Renal cortex interstitium (tissue), 11 donors: ENCODE results near the gene ADO. TPM values are rescaled to one million over a fixed set of nuclear protein-coding genes. Genes with fewer than 3 reads are reported as not detected.

Experiments used
- DNase-seq, 11 donors: peaks; one replicate each; pipeline ENCODE4 v3.0.0-alpha.2; 2013; ENCODE audit warnings: low read depth in 9 of 11, low spot score in 4 of 11; ENCODE audit errors: extremely low read depth in 1 of 11
- polyA plus RNA-seq, 3 donors: library from polyadenylated mRNA; unstranded; fragments of 120-200 nt; gene quantifications; one replicate each; pipeline ENCODE4 v1.2.1, GENCODE V29; 2013; ENCODE audit not compliant: insufficient read length in 3 of 3

ADO gene
- polyA plus RNA-seq, 3 donors, result 29.8 to 37.1 (median 35.7) TPM

GRCh38 chr10:62812672-62813439, 8.3 kb downstream of the ADO start:
- DNase-seq, result no peak

GRCh38 chr10:62813453-62813852, 8.9 kb downstream of the ADO start:
- no peak for DNase-seq

- no peak for DNase-seq
These were observed 9.5 kb downstream of the ADO start for GRCh38 chr10:62813981-62814380.

GRCh38 chr10:62814756-62815380, 10.3 kb downstream of the ADO start:
- DNase-seq, result peak in 4 of 11 donors; percentile 13 to 20 (median 16)

- DNase-seq, result peak in 3 of 11 donors; percentile 10 to 27 (median 23)
These were observed 11.0 kb downstream of the ADO start for GRCh38 chr10:62815381-62816075.

- no peak for DNase-seq
These were observed 11.5 kb downstream of the ADO start for GRCh38 chr10:62816076-62816330.

- peak; percentile 83 to 94 (median 93) for DNase-seq
These were observed 12.0 kb downstream of the ADO start, which contains the start of gene EGR2 for GRCh38 chr10:62816331-62817120. TSS of gene EGR2 (minus strand) at chr10:62816366. CDS start at chr10:62816029, 337 bp downstream.

GRCh38 chr10:62817121-62817765, 12.7 kb downstream of the ADO start:
- peak in 4 of 11 donors; percentile 10 to 28 (median 22) for DNase-seq

GRCh38 chr10:62817766-62818425, 13.4 kb downstream of the ADO start:
- peak in 6 of 11 donors; percentile 65 to 77 (median 74) for DNase-seq

GRCh38 chr10:62818426-62819011, 14.0 kb downstream of the ADO start:
- DNase-seq, result peak in 3 of 11 donors; percentile 15 to 26 (median 21)

GRCh38 chr10:62819141-62819920, 14.8 kb downstream of the ADO start:
- no peak for DNase-seq

GRCh38 chr10:62820586-62820985, 16.1 kb downstream of the ADO start:
- no peak for DNase-seq

- no peak for DNase-seq
These were observed 21.8 kb downstream of the ADO start for GRCh38 chr10:62826273-62826672.

GRCh38 chr10:62829622-62830021, 25.1 kb downstream of the ADO start:
- DNase-seq, result no peak

GRCh38 chr10:62830679-62831078, 26.2 kb downstream of the ADO start:
- DNase-seq, result no peak

- no peak for DNase-seq
These were observed 26.8 kb downstream of the ADO start for GRCh38 chr10:62831346-62831745.

GRCh38 chr10:62839590-62839989, 35.1 kb downstream of the ADO start:
- DNase-seq, result no peak
